ENCODE results near the gene PRR5.

The PRR5 gene

DNA sequence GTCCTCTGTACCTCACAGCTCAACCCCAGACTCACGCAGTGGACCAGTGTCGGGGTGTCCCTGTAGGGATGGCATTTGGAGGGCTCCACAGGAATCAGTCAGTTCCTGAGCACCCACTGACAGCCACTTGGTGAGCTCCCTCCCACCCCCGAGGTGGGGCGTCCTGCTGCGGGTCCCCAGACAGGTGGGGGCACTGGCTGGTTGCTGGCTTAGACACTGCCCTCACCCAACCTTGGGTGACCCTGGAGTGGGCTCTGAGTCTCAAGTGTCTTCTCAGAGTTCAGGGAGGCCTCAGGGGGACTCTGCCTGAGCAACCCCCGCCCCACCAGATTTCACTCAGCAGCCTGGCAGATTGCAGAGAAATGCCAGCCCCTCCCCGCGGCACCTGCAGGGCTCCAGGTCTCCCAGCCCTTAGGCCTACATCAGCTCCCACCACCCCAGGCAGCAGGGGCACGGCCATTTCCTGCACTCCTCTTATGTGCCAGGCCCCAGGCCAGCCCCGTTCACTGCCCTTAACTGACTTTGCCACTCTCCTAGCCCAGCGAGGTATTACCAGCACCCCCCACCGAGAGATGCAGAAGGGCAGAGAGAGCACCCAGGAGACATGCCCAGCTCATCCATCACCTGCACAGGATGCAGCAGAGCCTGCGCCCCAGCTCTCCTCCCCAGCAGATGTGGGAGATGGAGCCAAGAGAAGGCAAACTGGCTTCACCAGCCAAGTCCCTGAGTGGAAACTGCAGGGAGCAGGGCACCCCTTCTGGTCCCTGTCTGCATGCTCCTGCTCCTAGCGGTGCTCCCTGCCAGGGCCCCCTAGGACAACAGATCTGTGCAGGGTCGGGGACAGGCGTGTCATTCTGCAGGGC lies 2.4 kb downstream of the PRR5 start:
- TF ChIP-seq CTCF (IDR thresholded peaks at IDR 0.05; ENCODE audit: control extremely low read depth, extremely low read depth, low read depth, missing control alignments) = no peak
- ChIA-PET POLR2A (no interaction called here), CTCF (interaction anchor here (0.6 to 2.3 kb wide), 4 partner anchors 11 to 30 kb away, joined by 3 to 9 read pairs (median 4); no protein-coding TSS in a partner anchor)
- no peak for DNase-seq (ENCODE audit: extremely low spot score)

- ChIA-PET CTCF (interaction anchor here (1.6 to 2.3 kb wide), 3 partner anchors 10 to 30 kb away, joined by 3 to 9 read pairs (median 6); no protein-coding TSS in a partner anchor), POLR2A (no interaction called here)
- TF ChIP-seq CTCF (IDR thresholded peaks at IDR 0.05; ENCODE audit: control extremely low read depth, extremely low read depth, low read depth, missing control alignments) = no peak
- DNase-seq (ENCODE audit: extremely low spot score) = no peak
Measured at GRCh38 chr22:44705022-44705297, 3.0 kb downstream of the PRR5 start.

DNA sequence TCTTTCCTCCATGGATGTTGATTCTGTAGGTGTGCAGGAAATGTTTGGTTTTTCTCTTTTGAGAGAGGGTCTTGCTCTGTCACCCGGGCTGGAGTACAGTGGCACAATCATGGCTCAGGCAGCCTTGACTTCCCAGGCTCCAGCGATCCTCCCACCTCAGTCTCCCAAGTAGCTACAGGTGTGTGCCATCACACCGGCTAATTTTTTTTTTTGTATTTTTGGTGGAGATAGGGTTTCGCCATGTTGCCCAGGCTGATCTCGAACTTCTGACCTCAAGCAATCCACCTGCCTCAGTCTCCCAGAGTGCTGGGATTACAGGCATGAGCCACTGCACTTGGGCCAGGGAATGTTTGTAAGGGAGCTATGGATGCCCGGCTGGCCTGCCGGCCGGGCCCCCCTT lies 4.5 kb downstream of the PRR5 start:
- no peak for TF ChIP-seq CTCF (IDR thresholded peaks at IDR 0.05; ENCODE audit: control extremely low read depth, extremely low read depth, low read depth, missing control alignments)
- no peak for DNase-seq (ENCODE audit: extremely low spot score)
- ChIA-PET CTCF (interaction anchor here (2.0 to 2.3 kb wide), 2 partner anchors 9 to 28 kb away, joined by 7 to 9 read pairs; no protein-coding TSS in a partner anchor), POLR2A (no interaction called here)

- no peak for DNase-seq (ENCODE audit: extremely low spot score)
- no peak for TF ChIP-seq CTCF (IDR thresholded peaks at IDR 0.05; ENCODE audit: control extremely low read depth, extremely low read depth, low read depth, missing control alignments)
- ChIA-PET POLR2A (no interaction called here), CTCF (interaction anchor here (2.3 kb wide), 1 partner anchor 9 kb away, joined by 7 read pairs; no protein-coding TSS in a partner anchor)
Measured at GRCh38 chr22:44707178-44707577, 5.2 kb downstream of the PRR5 start.

DNA sequence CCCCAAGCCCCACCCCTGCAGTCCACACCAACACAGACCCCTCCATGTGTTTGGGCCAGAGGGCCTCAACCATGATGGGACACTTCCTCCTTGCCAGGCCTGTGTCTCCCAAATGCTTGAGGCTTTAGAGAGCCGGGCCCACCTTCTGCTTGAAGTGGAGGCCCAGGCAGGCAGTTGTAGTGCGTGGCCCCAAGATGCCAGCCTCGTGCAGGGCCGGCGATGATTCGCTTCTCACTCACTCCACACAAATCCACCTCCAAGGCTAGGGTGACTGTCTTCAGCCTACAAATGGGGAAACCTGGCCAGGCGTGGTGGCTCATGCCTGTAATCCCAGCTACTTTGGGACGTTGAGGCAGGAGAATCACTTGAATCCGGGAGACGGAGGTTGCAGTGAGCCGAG lies 5.7 kb downstream of the PRR5 start:
- ChIA-PET POLR2A (no interaction called here), CTCF (interaction anchor here (2.3 kb wide), 1 partner anchor 12 kb away, joined by 10 read pairs; no protein-coding TSS in a partner anchor)
- no peak for DNase-seq (ENCODE audit: extremely low spot score)
- TF ChIP-seq CTCF (IDR thresholded peaks at IDR 0.05; ENCODE audit: control extremely low read depth, extremely low read depth, low read depth, missing control alignments) = no peak

- ChIA-PET CTCF (interaction anchor here (1.3 to 2.3 kb wide), 2 partner anchors 10 to 12 kb away, joined by 3 to 10 read pairs; no protein-coding TSS in a partner anchor), POLR2A (interaction anchor here (0.5 kb wide), 1 partner anchor 1355 kb away, joined by 3 read pairs; no protein-coding TSS in a partner anchor)
- no peak for TF ChIP-seq CTCF (IDR thresholded peaks at IDR 0.05; ENCODE audit: control extremely low read depth, extremely low read depth, low read depth, missing control alignments)
- no peak for DNase-seq (ENCODE audit: extremely low spot score)
Measured at GRCh38 chr22:44709881-44710392, 7.9 kb downstream of the PRR5 start.
